Caco-2 (cell line): ENCODE measurements around the gene DSTN. TPM values are rescaled to one million over a fixed set of nuclear protein-coding genes. Genes with fewer than 3 reads are reported as not detected.

Experiments
- BruUV-seq: library from RNA; stranded (reverse); fragments of 400-500 nt; replicated peaks from 2 replicates; lab custom pipeline; 2021; lab: Mats Ljungman, UMichigan
- CTCF ChIA-PET: fragments of 300-600 bp; sonication (Branson Sonifier 250); formaldehyde crosslinking; loops from one replicate; lab custom pipeline; 2022; ENCODE audit warnings: antibody characterized with exemption; lab: Charles Lee
- POLR2A ChIA-PET: fragments of 300-600 bp; sonication (Branson Sonifier 250); formaldehyde crosslinking; loops from one replicate; lab custom pipeline; 2022; ENCODE audit warnings: antibody characterized with exemption; lab: Charles Lee
- DNase-seq, 2 experiments: peaks; one replicate each; pipeline versions ENCODE4 v3.0.0 to v3.0.0-alpha.2; 2020 to 2022
- H3K27me3 ChIP-seq: replicated peaks from 2 replicates; pipeline ENCODE4 v1.6.0; 2011; ENCODE audit warnings: low read length; ENCODE audit not compliant: control insufficient read depth, insufficient read depth
- H3K36me3 ChIP-seq: 2 replicates; pipeline ENCODE4 v1.5.1; 2011; ENCODE audit warnings: low read length; ENCODE audit not compliant: control insufficient read depth, insufficient read depth
- H3K4me1 ChIP-seq: fragments of 250-450 bp; sonication (Bioruptor Pico); 2 replicates; pipeline ENCODE4 v1.5.1; 2020; ENCODE audit warnings: mild to moderate bottlenecking
- H3K4me3 ChIP-seq: 2 replicates; pipeline ENCODE4 v1.5.1; 2011; ENCODE audit warnings: low read depth, mild to moderate bottlenecking, control low read depth, low read length
- H3K9me3 ChIP-seq: fragments of 250-450 bp; sonication (Bioruptor Pico); 2 replicates; pipeline ENCODE4 v1.5.1; 2020; ENCODE audit warnings: mild to moderate bottlenecking, moderate library complexity
- H3K27ac Mint-ChIP-seq: one replicate; pipeline ENCODE4 v1.8.0; 2022; ENCODE audit warnings: mixed read lengths; ENCODE audit not compliant: unreplicated experiment
- H3K27me3 Mint-ChIP-seq: one replicate; pipeline ENCODE4 v1.8.0; 2022; ENCODE audit warnings: mixed read lengths; ENCODE audit not compliant: insufficient read depth, unreplicated experiment
- H3K36me3 Mint-ChIP-seq: one replicate; pipeline ENCODE4 v1.8.0; 2022; ENCODE audit warnings: mild to moderate bottlenecking, mixed read lengths; ENCODE audit not compliant: insufficient read depth, unreplicated experiment
- H3K4me1 Mint-ChIP-seq: one replicate; pipeline ENCODE4 v1.8.0; 2022; ENCODE audit warnings: low read depth, mixed read lengths; ENCODE audit not compliant: unreplicated experiment
- H3K4me3 Mint-ChIP-seq: one replicate; pipeline ENCODE4 v1.8.0; 2022; ENCODE audit warnings: mild to moderate bottlenecking, moderate library complexity, mixed read lengths; ENCODE audit not compliant: unreplicated experiment
- H3K9me3 Mint-ChIP-seq: one replicate; pipeline ENCODE4 v1.8.0; 2022; ENCODE audit warnings: mixed read lengths; ENCODE audit not compliant: unreplicated experiment
- CTCF ChIP-seq, 2 experiments: fragments of 200-600 bp in 1 of 2; IDR thresholded peaks; 1 replicate in 1 of 2; 2 replicates in 1 of 2; pipeline versions ENCODE4 v1.5.1 to v1.8.0; 2011 to 2022; ENCODE audit warnings: antibody characterized with exemption in 1 of 2, control low read depth in 1 of 2, inconsistent platforms in 1 of 2, low read depth in 1 of 2, low read length in 1 of 2, mild to moderate bottlenecking in 1 of 2, moderate library complexity in 1 of 2; ENCODE audit not compliant: insufficient read depth in 1 of 2, severe bottlenecking in 1 of 2, unreplicated experiment in 1 of 2
- intact Hi-C: fragments of 100-400 bp; cut with micrococcal nuclease; formaldehyde crosslinking; loops from one replicate; pipeline ENCODE4 v1.10.0; 2022; ENCODE audit not compliant: unreplicated experiment
- total RNA-seq: library from RNA; stranded (reverse); gene quantifications from 2 replicates; pipeline ENCODE4 v1.2.3, GENCODE V29; 2022

DSTN gene
- total RNA-seq, 1 experiment from 2014 or later, result 318 TPM

- intact Hi-C loops, result no loop called here
- Mint-ChIP-seq H3K27ac (peak overlapping the region; percentile 57), H3K27me3 (no peaks in the 10 kb centered on the region), H3K4me3 (no peak overlapping the region), H3K9me3 (no peaks in the 10 kb centered on the region), H3K4me1 (peaks cover 5% of the 10 kb centered on the region), H3K36me3 (peaks cover 99% of the 10 kb centered on the region)
- H3K4me3 ChIP-seq, result no peak overlapping the region
- TSS peak; percentile 3 for BruUV-seq
- H3K4me1 ChIP-seq, result no peaks in the 10 kb centered on the region
- H3K9me3 ChIP-seq, result no peaks in the 10 kb centered on the region
- CTCF ChIA-PET, result no interaction called here
- peaks cover 36% of the 10 kb centered on the region for H3K36me3 ChIP-seq
- no peaks in the 10 kb centered on the region for H3K27me3 ChIP-seq
- no peak for TF ChIP-seq CTCF (IDR thresholded peaks at IDR 0.05; ENCODE audit: insufficient read depth in 1 of 2, low read depth in 1 of 2, low read length in 1 of 2, severe bottlenecking in 1 of 2, unreplicated experiment in 1 of 2)
- POLR2A ChIA-PET, result interaction anchor here (0.6 to 0.8 kb wide), 2 partner anchors 100 to 190 kb away, joined by 3 read pairs; partner anchors contain the start of gene BFSP1
- peak in 1 of 2 experiments; percentile 43 for DNase-seq
Measured at GRCh38 chr20:17631576-17632319, 61.9 kb downstream of the DSTN start.

- Mint-ChIP-seq H3K27ac (no peak overlapping the region), H3K4me1 (peaks cover 5% of the 10 kb centered on the region), H3K36me3 (peaks cover 99% of the 10 kb centered on the region), H3K4me3 (no peak overlapping the region), H3K9me3 (no peaks in the 10 kb centered on the region), H3K27me3 (no peaks in the 10 kb centered on the region)
- no peak for DNase-seq
- no TSS peak for BruUV-seq
- Histone ChIP-seq H3K9me3 (no peaks in the 10 kb centered on the region), H3K27me3 (no peaks in the 10 kb centered on the region), H3K4me3 (no peak overlapping the region), H3K4me1 (no peaks in the 10 kb centered on the region), H3K36me3 (peaks cover 31% of the 10 kb centered on the region)
- CTCF ChIA-PET, result no interaction called here
- intact Hi-C loops, result no loop called here
- POLR2A ChIA-PET, result no interaction called here
- TF ChIP-seq CTCF (IDR thresholded peaks at IDR 0.05; ENCODE audit: insufficient read depth in 1 of 2, low read depth in 1 of 2, low read length in 1 of 2, severe bottlenecking in 1 of 2, unreplicated experiment in 1 of 2), result no peak
Measured at GRCh38 chr20:17633221-17633849, 63.5 kb downstream of the DSTN start.

GRCh38 chr20:17633850-17634500 lies 64.1 kb downstream of the DSTN start:
- no TSS peak for BruUV-seq
- Histone ChIP-seq H3K27me3 (no peaks in the 10 kb centered on the region), H3K9me3 (no peaks in the 10 kb centered on the region), H3K4me1 (no peaks in the 10 kb centered on the region), H3K36me3 (peaks cover 30% of the 10 kb centered on the region), H3K4me3 (no peak overlapping the region)
- no peak for DNase-seq
- Mint-ChIP-seq H3K4me3 (no peak overlapping the region), H3K4me1 (peaks cover 5% of the 10 kb centered on the region), H3K27ac (no peak overlapping the region), H3K9me3 (no peaks in the 10 kb centered on the region), H3K36me3 (peaks cover 99% of the 10 kb centered on the region), H3K27me3 (no peaks in the 10 kb centered on the region)
- ChIA-PET POLR2A (no interaction called here), CTCF (no interaction called here)
- intact Hi-C loops, result no loop called here
- TF ChIP-seq CTCF (IDR thresholded peaks at IDR 0.05; ENCODE audit: insufficient read depth in 1 of 2, low read depth in 1 of 2, low read length in 1 of 2, severe bottlenecking in 1 of 2, unreplicated experiment in 1 of 2), result no peak
